Omental fat pad (tissue), 4 donors: ENCODE results near the gene MLLT6. TPM values are rescaled to one million over a fixed set of nuclear protein-coding genes. Genes with fewer than 3 reads are reported as not detected.

ENCODE experiments used
- ATAC-seq: fragments of 150-250 bp; one replicate; pipeline ENCODE4 v1.9.1; 2016; ENCODE audit warnings: mild to moderate bottlenecking, moderate library complexity; ENCODE audit not compliant: low FRiP score
- DNase-seq: peaks from one replicate; pipeline ENCODE4 v3.0.0-alpha.2; 2019; ENCODE audit warnings: low spot score
- total RNA-seq, 4 donors: library from RNA; depleted of rRNA; stranded (reverse); fragments of >200 nt; gene quantifications; one replicate each; pipeline ENCODE4 v1.1.0, GENCODE V29; 2016
- TF ChIP-seq, protein P1 (sequence below), 3 donors: fragments of 450-650 bp; IDR thresholded peaks; one replicate each; pipeline ENCODE4 v1.5.1; 2016 to 2017; ENCODE audit warnings: antibody characterized with exemption in 3 of 3, mild to moderate bottlenecking in 3 of 3, moderate library complexity in 2 of 3

The MLLT6 gene
- total RNA-seq, result 100 to 1,000 TPM in 1 of 4 donors, 10 to 100 TPM in 3; 38.7 to 108 (median 54.8) TPM

DNA sequence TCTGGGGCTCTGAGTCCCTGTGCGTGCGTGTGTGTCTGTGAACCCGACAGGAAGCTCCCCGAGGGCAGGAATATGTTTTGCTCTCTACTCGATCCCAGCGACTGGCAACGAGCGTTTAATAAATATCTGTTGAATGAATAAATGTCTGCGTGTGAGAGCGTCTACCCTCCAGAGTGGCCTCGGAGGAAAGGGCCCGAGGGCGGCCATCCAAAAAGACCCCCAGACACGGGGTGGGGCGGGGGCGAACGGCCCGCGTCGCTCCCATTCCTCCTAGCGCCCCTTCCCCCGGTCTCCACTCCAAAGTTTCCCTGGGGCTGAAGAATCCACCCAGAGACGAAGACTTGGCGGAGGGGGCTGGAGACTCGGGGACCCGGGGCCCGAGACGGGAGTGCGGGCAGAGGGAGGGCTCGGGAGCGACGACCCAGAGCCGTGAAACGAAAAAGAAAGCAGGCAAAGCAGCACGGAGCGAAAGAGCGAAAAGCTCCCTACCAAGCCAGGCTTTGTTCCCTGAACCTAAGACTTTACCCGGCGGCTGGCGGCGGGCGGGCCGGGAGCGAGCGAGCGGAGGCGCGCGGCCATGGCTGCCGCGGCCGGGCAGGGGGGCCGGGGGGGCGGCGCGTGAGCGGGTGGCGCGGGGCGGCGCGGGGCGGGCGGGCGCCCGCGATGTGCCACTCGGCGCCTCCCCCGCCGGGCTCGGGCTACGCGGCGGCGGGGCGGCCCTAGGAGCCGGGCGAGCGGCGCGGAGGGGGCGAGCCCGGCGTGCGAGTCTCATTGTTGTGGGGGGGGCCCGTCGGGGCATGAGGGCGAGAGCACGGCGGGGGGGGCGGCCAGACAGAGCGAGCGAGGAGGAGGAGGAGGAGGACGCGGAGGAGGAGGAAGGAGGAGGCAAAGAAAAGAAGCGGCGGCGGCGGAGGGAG lies at the start of gene MLLT6:
Gene MLLT6 (plus strand): TSS at position 668 of the 917 bp plus-strand sequence. CDS start 360 bp downstream, outside the sequence.
- TF ChIP-seq, protein P1, sequence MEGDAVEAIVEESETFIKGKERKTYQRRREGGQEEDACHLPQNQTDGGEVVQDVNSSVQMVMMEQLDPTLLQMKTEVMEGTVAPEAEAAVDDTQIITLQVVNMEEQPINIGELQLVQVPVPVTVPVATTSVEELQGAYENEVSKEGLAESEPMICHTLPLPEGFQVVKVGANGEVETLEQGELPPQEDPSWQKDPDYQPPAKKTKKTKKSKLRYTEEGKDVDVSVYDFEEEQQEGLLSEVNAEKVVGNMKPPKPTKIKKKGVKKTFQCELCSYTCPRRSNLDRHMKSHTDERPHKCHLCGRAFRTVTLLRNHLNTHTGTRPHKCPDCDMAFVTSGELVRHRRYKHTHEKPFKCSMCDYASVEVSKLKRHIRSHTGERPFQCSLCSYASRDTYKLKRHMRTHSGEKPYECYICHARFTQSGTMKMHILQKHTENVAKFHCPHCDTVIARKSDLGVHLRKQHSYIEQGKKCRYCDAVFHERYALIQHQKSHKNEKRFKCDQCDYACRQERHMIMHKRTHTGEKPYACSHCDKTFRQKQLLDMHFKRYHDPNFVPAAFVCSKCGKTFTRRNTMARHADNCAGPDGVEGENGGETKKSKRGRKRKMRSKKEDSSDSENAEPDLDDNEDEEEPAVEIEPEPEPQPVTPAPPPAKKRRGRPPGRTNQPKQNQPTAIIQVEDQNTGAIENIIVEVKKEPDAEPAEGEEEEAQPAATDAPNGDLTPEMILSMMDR (IDR thresholded peaks at IDR 0.05), result no peak
- DNase-seq, result no peak
- peak; percentile 15 for ATAC-seq

DNA sequence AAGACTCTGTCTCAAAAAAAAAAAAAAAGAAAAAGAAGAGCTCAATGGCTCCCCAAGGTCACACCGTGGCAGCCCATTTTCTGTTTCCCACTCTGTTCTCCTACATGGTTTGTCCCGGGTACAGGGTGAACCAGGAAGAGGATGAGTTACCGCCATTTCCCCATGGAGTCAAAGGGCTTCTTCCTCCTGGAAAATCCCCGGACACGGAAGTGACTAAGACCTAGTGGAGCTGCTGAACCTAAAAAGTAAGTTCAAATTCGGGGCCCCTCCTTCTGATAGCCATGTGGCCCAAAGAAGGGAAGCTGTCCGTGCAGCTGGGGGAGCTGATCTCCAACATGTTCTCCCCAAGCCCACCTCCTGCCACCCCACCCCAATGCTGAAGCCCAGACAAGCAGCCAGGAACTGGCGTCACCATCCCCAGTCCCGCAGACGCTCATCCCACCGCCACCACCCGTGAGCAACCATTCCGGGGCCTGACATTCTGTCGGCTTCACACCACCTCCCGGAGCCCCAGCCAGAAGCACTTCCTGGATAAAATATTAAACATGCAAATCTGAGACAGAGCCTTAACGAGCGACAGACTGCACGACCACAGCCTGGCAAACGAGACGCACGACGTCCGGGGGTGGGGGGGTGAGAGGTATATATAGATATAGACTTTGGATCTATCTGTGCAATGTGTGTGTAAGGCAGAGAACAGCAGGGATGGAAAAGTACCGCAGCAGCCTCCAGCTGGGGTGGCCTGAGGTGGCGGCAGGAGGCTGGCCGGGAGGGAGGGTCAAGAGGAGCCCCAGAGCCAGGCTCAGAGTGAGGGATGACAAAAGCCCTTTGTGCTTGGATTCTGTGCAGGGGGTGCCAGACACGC lies 47.9 kb upstream of the MLLT6 start:
- no peak for ATAC-seq
- no peak for DNase-seq
- TF ChIP-seq, protein P1 (IDR thresholded peaks at IDR 0.05), result no peak

DNA sequence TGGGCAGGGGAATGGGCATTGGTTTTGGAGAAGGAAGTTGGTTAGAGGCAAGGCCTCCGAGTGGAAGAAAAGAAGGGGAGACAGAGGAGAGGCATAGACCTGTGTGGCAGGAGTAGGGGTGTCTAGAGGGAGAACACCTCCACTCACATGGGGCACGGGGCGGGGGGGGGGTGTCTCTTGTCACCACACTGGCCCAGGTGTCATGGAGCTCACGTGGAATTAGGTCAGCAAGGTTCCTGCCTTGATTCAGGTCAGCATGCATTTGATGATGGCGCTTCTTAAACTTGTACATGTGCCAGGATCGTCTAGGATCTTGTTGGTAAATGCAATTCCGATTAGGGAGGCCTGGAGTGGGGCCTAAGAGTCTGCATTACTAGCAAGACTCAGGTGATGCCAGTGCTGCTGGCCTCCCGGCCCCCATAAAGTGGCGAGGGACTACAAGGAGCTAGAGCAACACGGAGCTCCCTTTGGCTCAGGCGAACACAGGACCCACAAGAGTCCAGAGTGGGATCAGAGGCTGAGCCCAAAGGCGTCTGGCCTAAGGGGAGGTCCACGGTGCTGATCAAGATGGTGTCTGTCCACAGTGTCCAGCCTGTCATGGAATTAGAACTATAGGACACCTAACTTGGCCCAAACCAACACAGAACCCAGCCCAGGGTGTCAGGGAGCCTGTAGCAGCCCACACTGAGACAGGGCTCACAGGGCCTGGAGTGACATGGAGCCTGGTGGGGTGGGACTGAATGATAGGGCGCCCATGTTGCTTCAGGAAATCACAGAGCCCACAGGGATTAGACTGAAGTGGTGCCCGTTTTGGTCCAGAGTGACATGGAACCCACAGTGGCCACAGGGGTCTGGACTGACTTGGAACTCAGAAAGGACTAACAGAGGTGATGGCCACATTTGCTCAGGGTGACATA lies 47.0 kb upstream of the MLLT6 start:
- DNase-seq (no peak), ATAC-seq (no peak)
- TF ChIP-seq, protein P1 (IDR thresholded peaks at IDR 0.05), result no peak

DNA sequence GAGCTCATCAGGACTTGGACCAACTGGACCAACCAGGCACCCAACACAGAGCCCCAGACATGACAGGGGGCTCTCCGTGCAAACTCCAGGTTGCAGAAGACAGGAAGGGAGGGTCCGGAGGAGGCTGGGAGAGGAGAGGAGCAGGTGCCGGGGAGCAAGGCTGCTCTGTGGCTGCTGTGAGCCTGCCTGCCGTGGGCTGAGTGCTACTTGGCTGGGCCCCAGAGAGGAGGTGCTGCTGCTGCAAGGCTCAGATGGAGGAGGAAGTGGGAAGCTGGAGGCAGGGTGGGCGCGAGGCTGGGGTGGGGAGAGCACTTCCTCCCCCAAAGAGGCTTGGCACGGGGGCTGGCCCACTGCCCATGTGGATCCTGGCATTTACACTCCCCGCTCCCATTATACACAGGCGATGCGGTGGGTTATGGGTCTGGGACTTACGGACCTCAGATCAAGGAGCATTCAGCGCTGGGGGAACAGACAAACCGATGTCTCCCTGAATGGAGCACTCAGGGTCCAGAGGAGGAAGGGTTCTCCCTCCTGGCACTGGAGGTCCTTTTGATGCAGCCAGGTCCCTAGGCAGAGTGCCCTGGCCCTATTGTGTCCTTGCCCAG lies 46.2 kb upstream of the MLLT6 start:
- TF ChIP-seq, protein P1 (IDR thresholded peaks at IDR 0.05), result no peak
- DNase-seq, result no peak
- peak; percentile 43 for ATAC-seq

DNA sequence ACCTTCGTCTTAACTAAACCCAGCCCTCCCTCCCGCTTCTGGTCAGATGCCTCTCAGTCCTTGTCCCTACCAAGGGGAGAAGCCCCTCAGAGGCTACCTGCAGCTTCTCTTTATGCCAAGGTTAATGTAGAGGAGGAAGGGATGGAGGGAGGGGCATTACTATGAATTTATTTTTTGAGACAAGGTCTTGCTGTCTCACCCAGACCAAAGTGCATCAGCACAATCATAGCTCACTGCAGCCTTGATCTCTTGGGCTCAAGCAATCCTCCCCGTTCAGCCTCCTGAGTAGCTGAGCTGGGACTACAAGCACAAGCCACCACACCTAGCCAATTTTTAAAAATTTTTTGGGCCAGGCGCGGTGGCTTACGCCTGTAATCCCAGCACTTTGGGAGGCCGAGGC lies 45.7 kb upstream of the MLLT6 start:
- ATAC-seq, result no peak
- TF ChIP-seq, protein P1 (IDR thresholded peaks at IDR 0.05), result no peak
- DNase-seq, result no peak
